Keratinocyte (primary cell): ENCODE measurements around the gene TREM2. TPM values are rescaled to one million over a fixed set of nuclear protein-coding genes. Genes with fewer than 3 reads are reported as not detected.

Experiments used
- DNase-seq: peaks from one replicate; pipeline ENCODE4 v3.0.0-alpha.2; 2011; ENCODE audit warnings: low read depth, missing footprints, low spot score
- FAIRE-seq: peaks from 2 replicates; lab custom pipeline; 2011; peaks lifted over from hg19 to GRCh38; lab: Jason Lieb, UNC
- H2AFZ ChIP-seq: 2 replicates; pipeline ENCODE4 v1.6.0; 2012; ENCODE audit warnings: low read length, control low read depth, inconsistent platforms; ENCODE audit not compliant: control insufficient read depth
- H3K27ac ChIP-seq: 2 replicates; pipeline ENCODE4 v1.5.1; 2011; ENCODE audit warnings: low read length; ENCODE audit not compliant: control insufficient read depth, insufficient read depth
- H3K27me3 ChIP-seq: 3 replicates; pipeline ENCODE4 v1.6.0; 2011; ENCODE audit warnings: low read length; ENCODE audit not compliant: control insufficient read depth, insufficient read depth; ENCODE audit errors: extremely low read depth
- H3K36me3 ChIP-seq, 2 experiments: 2 replicates in 1 of 2; 3 replicates in 1 of 2; pipeline ENCODE4 v1.5.1; 2011; ENCODE audit warnings: low read length in 2 of 2, mild to moderate bottlenecking in 1 of 2; ENCODE audit not compliant: control insufficient read depth in 2 of 2, insufficient read depth in 2 of 2; ENCODE audit errors: extremely low read depth in 1 of 2
- H3K4me1 ChIP-seq: 3 replicates; pipeline ENCODE4 v1.5.1; 2011; ENCODE audit warnings: low read length; ENCODE audit not compliant: control insufficient read depth, insufficient read depth; ENCODE audit errors: extremely low read depth
- H3K4me2 ChIP-seq: 3 replicates; pipeline ENCODE4 v1.6.0; 2011; ENCODE audit warnings: low read depth, low read length; ENCODE audit not compliant: control insufficient read depth, insufficient read depth; ENCODE audit errors: extremely low read depth
- H3K4me3 ChIP-seq, 3 experiments: fragments of 200-600 bp in 1 of 3; sonication (generic) in 1 of 3; 2 replicates in 2 of 3; 3 replicates in 1 of 3; pipeline ENCODE4 v1.5.1; 2011 to 2016; ENCODE audit warnings: low read length in 3 of 3, mild to moderate bottlenecking in 3 of 3, control low read depth in 2 of 3, inconsistent platforms in 1 of 3, low read depth in 1 of 3, mixed read lengths in 1 of 3, mixed run types in 1 of 3, moderate library complexity in 1 of 3; ENCODE audit not compliant: control insufficient read depth in 2 of 3, insufficient read depth in 2 of 3; ENCODE audit errors: extremely low read depth in 1 of 3
- H3K79me2 ChIP-seq: 2 replicates; pipeline ENCODE4 v1.6.0; 2012; ENCODE audit warnings: low read length; ENCODE audit not compliant: control insufficient read depth, insufficient read depth
- H3K9ac ChIP-seq: 3 replicates; pipeline ENCODE4 v1.6.0; 2011; ENCODE audit warnings: low read length; ENCODE audit not compliant: control insufficient read depth, insufficient read depth; ENCODE audit errors: extremely low read depth
- H3K9me1 ChIP-seq: 3 replicates; pipeline ENCODE4 v1.6.0; 2011; ENCODE audit warnings: low read length; ENCODE audit not compliant: control insufficient read depth, insufficient read depth; ENCODE audit errors: extremely low read depth
- H3K9me3 ChIP-seq: 2 replicates; pipeline ENCODE4 v1.5.1; 2012; ENCODE audit warnings: low read depth, low read length; ENCODE audit not compliant: control insufficient read depth
- H4K20me1 ChIP-seq: 3 replicates; pipeline ENCODE4 v1.6.0; 2011; ENCODE audit warnings: low read length; ENCODE audit not compliant: control insufficient read depth, insufficient read depth; ENCODE audit errors: extremely low read depth
- CTCF ChIP-seq, 3 experiments: IDR thresholded peaks in 1 of 3; conservative IDR thresholded peaks in 1 of 3; optimal IDR thresholded peaks in 1 of 3; 2 replicates in 2 of 3; 3 replicates in 1 of 3; pipeline versions ENCODE3 to v1.5.1; 2011; ENCODE audit warnings: low read length in 3 of 3, mild to moderate bottlenecking in 3 of 3, moderate library complexity in 2 of 3, control low read depth in 1 of 3, inconsistent platforms in 1 of 3; ENCODE audit not compliant: insufficient read depth in 2 of 3; ENCODE audit errors: extremely low read depth in 1 of 3
- EZH2 ChIP-seq: IDR thresholded peaks from one replicate; pipeline ENCODE4 v1.6.1; 2012; ENCODE audit warnings: inconsistent platforms, mild to moderate bottlenecking, low read length, moderate library complexity
- dilution Hi-C: fragments of 300-500 bp; cut with MboI; formaldehyde crosslinking; loops from one replicate; pipeline ENCODE4 v1.7.0; 2020; ENCODE audit warnings: low sequenced_read_pairs; ENCODE audit not compliant: extremely low pct_ligation_motif_present
- polyA plus RNA-seq, 5 experiments: library from polyadenylated mRNA; depleted of rRNA in 3 of 5; stranded (reverse) in 3 of 5; stranded (forward) in 1 of 5; unstranded in 1 of 5; fragments of >200 nt; gene quantifications; 1 replicate in 1 of 5; 2 replicates in 3 of 5; 3 replicates in 1 of 5; pipeline versions ENCODE4 v1.2.1 to v1.2.3, GENCODE V29; 2011 to 2012; ENCODE audit warnings: missing spikeins in 2 of 5, low read depth in 1 of 5, low replicate concordance in 1 of 5

Gene TREM2
- polyA plus RNA-seq, 1 donor (not counting 4 experiments of a cell fraction or from before 2014, with no cell fraction given): 4.0 TPM

- no peak overlapping the region for H3K27ac ChIP-seq
- H3K27me3 ChIP-seq: peaks cover 10% of the 10 kb centered on the region
- no peak overlapping the region for H3K9ac ChIP-seq
- H2AFZ ChIP-seq: no peak overlapping the region
- H3K4me2 ChIP-seq: no peak overlapping the region
- FAIRE-seq (no peak), DNase-seq (no peak)
- no peaks in the 10 kb centered on the region for H3K79me2 ChIP-seq
- H3K4me3 ChIP-seq: no peak overlapping the region
- peaks cover 9% of the 10 kb centered on the region for H3K4me1 ChIP-seq
- H3K9me1 ChIP-seq: no peaks in the 10 kb centered on the region
- TF ChIP-seq EZH2: no peak
- no peak for TF ChIP-seq CTCF (optimal IDR thresholded peaks at IDR 0.05 in 1 of 3, IDR thresholded peaks at IDR 0.05 in 1 of 3, conservative IDR thresholded peaks at IDR 0.05 in 1 of 3; ENCODE audit: extremely low read depth in 1 of 3, insufficient read depth in 2 of 3, low read length in 3 of 3)
- dilution Hi-C loops: loop anchor here (25.0 kb wide), 1 partner anchor 110 kb away; no protein-coding TSS in a partner anchor
- no peaks in the 10 kb centered on the region for H3K36me3 ChIP-seq
- no peaks in the 10 kb centered on the region for H3K9me3 ChIP-seq
- H4K20me1 ChIP-seq: no peaks in the 10 kb centered on the region
Measured at GRCh38 chr6:41197234-41197633, 34.3 kb upstream of the TREM2 start.

DNA sequence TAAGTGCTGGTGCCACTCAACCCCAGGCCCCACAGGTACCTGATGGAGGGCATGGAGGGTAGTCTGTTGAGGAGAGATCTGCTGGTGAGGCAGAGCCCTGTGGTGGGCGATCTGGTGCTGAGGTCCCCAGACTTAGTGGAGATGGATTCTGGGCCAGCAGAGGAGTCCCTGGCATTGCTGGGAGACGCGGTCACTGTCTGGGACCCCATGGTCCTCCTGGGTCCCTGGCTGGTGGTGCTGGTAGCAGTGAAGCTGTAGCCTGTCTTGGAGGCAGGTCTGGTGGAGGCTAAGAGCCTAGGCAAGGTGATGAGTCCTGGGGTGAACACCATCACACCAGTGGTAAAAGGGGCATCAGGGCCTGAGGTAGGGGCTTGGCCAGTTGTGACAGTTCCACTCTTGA lies 31.5 kb upstream of the TREM2 start:
- Histone ChIP-seq H3K4me1 (no peaks in the 10 kb centered on the region), H3K9ac (no peak overlapping the region), H3K36me3 (no peaks in the 10 kb centered on the region), H3K27me3 (peaks cover 10% of the 10 kb centered on the region), H4K20me1 (no peaks in the 10 kb centered on the region), H3K4me3 (no peak overlapping the region), H2AFZ (no peak overlapping the region), H3K4me2 (no peak overlapping the region), H3K9me3 (peaks cover 5% of the 10 kb centered on the region), H3K9me1 (no peaks in the 10 kb centered on the region), H3K27ac (no peak overlapping the region), H3K79me2 (no peaks in the 10 kb centered on the region)
- TF ChIP-seq EZH2: no peak
- no peak for TF ChIP-seq CTCF (optimal IDR thresholded peaks at IDR 0.05 in 1 of 3, IDR thresholded peaks at IDR 0.05 in 1 of 3, conservative IDR thresholded peaks at IDR 0.05 in 1 of 3; ENCODE audit: extremely low read depth in 1 of 3, insufficient read depth in 2 of 3, low read length in 3 of 3)
- dilution Hi-C loops: loop anchor here (25.0 kb wide), 1 partner anchor 107 kb away; no protein-coding TSS in a partner anchor
- FAIRE-seq (no peak), DNase-seq (no peak)
